Measurements from ENCODE around the gene NCR3LG1.

The NCR3LG1 gene

DNA sequence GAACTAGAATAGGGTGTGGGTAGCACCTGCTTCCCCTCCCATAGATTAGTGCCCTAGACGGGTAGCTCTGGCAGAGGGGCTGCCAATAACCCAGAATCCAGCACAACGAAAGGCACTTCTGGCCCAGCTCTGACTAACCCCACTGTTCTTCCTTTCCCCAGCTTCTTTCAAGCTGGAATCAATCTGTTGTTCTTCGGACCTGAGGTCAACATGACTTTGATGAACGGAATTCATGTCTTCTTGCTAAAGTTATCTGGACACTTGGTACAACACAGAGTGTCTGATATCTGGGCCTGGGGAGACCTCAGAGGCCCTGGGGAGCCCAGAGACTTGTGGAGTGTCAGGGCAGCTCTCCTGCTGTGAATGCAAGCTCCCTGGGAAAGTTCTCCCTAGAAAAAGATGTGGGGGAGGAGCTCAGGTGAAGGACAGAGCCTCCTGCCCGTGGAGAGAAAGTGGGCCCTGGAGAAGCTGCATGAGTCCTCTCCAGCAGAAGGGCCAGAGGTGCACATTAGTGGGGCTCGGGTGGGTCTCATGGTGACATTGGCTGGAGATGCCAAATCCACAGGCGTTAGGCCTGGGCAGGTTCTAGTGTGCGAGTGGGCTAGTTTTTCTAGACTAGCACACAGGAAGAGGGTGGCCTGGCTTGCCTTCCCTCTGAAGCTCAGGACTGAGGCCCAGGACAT lies 30.6 kb downstream of the NCR3LG1 start (continued):
- TF ChIP-seq, protein P1, sequence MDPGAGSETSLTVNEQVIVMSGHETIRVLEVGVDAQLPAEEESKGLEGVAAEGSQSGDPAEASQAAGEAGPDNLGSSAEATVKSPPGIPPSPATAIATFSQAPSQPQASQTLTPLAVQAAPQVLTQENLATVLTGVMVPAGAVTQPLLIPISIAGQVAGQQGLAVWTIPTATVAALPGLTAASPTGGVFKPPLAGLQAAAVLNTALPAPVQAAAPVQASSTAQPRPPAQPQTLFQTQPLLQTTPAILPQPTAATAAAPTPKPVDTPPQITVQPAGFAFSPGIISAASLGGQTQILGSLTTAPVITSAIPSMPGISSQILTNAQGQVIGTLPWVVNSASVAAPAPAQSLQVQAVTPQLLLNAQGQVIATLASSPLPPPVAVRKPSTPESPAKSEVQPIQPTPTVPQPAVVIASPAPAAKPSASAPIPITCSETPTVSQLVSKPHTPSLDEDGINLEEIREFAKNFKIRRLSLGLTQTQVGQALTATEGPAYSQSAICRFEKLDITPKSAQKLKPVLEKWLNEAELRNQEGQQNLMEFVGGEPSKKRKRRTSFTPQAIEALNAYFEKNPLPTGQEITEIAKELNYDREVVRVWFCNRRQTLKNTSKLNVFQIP (CRISPR knock-in tag; IDR thresholded peaks at IDR 0.05; ENCODE audit: borderline replicate concordance, low read depth), result no peak

DNA sequence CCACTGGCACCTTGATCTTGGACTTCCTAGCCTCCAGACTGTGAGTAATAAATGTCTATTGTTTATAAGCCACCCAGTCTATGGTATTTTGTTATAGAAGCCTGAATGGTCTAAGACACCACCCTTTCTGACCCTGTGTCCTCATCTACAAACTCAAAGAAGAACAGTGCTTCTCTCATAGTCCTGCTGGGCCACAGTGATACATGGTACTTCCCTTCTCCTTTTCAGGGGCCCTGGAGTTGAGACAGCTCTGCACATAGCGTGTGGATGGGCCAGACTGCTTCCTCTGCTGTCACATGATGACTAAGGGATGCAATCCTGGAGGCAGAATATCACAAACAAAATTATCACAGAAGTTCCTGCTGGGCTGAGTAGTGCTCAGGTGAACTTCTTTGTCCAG lies 31.9 kb downstream of the NCR3LG1 start:
- ATAC-seq, result no peak
- TF ChIP-seq, protein P2, sequence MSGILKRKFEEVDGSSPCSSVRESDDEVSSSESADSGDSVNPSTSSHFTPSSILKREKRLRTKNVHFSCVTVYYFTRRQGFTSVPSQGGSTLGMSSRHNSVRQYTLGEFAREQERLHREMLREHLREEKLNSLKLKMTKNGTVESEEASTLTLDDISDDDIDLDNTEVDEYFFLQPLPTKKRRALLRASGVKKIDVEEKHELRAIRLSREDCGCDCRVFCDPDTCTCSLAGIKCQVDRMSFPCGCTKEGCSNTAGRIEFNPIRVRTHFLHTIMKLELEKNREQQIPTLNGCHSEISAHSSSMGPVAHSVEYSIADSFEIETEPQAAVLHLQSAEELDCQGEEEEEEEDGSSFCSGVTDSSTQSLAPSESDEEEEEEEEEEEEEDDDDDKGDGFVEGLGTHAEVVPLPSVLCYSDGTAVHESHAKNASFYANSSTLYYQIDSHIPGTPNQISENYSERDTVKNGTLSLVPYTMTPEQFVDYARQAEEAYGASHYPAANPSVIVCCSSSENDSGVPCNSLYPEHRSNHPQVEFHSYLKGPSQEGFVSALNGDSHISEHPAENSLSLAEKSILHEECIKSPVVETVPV (CRISPR knock-in tag; IDR thresholded peaks at IDR 0.05), result no peak

DNA sequence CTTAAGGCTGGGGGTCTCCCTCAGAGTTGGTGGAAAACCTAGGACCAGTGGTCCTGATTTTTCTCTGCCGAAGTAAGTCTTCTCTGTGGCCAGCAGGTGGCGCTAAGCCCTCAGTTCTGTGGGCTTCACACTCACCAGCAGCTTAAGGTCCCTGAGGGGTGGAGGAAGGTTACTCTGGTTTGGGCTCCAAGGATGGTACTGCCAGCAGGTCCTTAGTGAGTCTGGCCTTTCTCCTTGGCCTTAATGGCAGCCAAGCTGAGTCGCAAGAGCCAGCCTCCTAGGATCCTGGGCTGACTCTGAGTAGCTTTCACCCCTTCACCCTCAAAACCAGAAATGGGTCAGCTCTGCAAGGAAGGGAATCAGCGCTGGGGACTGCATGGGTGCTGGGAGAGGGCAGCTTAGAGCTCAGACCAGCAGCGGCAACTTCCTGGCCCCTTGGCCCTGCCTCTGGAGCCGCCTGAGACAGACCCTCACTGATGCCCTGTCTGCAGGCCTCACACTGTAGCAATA lies 32.5 kb downstream of the NCR3LG1 start:
- peak; percentile 83 for ATAC-seq
- TF ChIP-seq ZC3H10 (CRISPR knock-in tag; IDR thresholded peaks at IDR 0.05) (no peak), ZFP3 (CRISPR knock-in tag; IDR thresholded peaks at IDR 0.05) (no peak), SNAI2 (CRISPR knock-in tag; IDR thresholded peaks at IDR 0.05) (no peak)

DNA sequence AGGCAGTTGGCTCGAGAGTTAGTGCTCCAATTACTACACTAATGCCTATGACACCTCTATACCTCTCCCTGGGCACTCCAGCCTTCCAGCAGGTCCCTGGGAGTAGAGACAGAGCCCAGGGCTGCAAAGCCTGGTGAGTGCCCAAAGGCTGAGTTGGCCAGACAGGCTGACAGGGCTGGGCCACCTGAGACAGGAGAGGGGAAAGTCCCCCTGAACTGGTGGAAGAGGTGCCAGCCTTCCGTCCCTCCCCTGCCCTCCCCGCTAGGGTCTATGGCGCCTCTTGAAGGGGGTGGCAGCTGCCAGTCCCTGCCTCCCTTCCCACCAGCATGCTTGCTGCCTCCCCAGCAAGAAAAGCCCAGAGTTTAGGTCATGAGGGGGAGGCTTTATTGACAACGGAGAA lies 33.9 kb downstream of the NCR3LG1 start:
- TF ChIP-seq ARNTL (CRISPR knock-in tag; IDR thresholded peaks at IDR 0.05; ENCODE audit: borderline replicate concordance, low read depth), result no peak
- TF ChIP-seq, protein P2 (CRISPR knock-in tag; IDR thresholded peaks at IDR 0.05), result no peak
- TF ChIP-seq ESRRG (CRISPR knock-in tag; IDR thresholded peaks at IDR 0.05), result no peak
- no peak for TF ChIP-seq CSDC2 (CRISPR knock-in tag; IDR thresholded peaks at IDR 0.05)
- TF ChIP-seq TCF4 (CRISPR knock-in tag; IDR thresholded peaks at IDR 0.05; ENCODE audit: borderline replicate concordance), result no peak
- TF ChIP-seq, protein P1 (CRISPR knock-in tag; IDR thresholded peaks at IDR 0.05; ENCODE audit: borderline replicate concordance, low read depth), result no peak
- no peak for TF ChIP-seq BACH2 (CRISPR knock-in tag; IDR thresholded peaks at IDR 0.05; ENCODE audit: borderline replicate concordance)
- TF ChIP-seq, protein P3, sequence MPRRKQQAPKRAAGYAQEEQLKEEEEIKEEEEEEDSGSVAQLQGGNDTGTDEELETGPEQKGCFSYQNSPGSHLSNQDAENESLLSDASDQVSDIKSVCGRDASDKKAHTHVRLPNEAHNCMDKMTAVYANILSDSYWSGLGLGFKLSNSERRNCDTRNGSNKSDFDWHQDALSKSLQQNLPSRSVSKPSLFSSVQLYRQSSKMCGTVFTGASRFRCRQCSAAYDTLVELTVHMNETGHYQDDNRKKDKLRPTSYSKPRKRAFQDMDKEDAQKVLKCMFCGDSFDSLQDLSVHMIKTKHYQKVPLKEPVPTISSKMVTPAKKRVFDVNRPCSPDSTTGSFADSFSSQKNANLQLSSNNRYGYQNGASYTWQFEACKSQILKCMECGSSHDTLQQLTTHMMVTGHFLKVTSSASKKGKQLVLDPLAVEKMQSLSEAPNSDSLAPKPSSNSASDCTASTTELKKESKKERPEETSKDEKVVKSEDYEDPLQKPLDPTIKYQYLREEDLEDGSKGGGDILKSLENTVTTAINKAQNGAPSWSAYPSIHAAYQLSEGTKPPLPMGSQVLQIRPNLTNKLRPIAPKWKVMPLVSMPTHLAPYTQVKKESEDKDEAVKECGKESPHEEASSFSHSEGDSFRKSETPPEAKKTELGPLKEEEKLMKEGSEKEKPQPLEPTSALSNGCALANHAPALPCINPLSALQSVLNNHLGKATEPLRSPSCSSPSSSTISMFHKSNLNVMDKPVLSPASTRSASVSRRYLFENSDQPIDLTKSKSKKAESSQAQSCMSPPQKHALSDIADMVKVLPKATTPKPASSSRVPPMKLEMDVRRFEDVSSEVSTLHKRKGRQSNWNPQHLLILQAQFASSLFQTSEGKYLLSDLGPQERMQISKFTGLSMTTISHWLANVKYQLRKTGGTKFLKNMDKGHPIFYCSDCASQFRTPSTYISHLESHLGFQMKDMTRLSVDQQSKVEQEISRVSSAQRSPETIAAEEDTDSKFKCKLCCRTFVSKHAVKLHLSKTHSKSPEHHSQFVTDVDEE (CRISPR knock-in tag; IDR thresholded peaks at IDR 0.05), result no peak
- TF ChIP-seq ZFP3 (CRISPR knock-in tag; IDR thresholded peaks at IDR 0.05), result no peak
- no peak for TF ChIP-seq PPARA (CRISPR knock-in tag; IDR thresholded peaks at IDR 0.05; ENCODE audit: borderline replicate concordance)
- no peak for TF ChIP-seq OSR1 (CRISPR knock-in tag; IDR thresholded peaks at IDR 0.05)
- TF ChIP-seq, protein P4, sequence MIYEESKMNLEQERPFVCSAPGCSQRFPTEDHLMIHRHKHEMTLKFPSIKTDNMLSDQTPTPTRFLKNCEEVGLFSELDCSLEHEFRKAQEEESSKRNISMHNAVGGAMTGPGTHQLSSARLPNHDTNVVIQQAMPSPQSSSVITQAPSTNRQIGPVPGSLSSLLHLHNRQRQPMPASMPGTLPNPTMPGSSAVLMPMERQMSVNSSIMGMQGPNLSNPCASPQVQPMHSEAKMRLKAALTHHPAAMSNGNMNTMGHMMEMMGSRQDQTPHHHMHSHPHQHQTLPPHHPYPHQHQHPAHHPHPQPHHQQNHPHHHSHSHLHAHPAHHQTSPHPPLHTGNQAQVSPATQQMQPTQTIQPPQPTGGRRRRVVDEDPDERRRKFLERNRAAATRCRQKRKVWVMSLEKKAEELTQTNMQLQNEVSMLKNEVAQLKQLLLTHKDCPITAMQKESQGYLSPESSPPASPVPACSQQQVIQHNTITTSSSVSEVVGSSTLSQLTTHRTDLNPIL (CRISPR knock-in tag; IDR thresholded peaks at IDR 0.05; ENCODE audit: low read depth), result no peak
- no peak for TF ChIP-seq ZFP30 (CRISPR knock-in tag; IDR thresholded peaks at IDR 0.05)
- no peak for TF ChIP-seq GLIS3 (CRISPR knock-in tag; IDR thresholded peaks at IDR 0.05)
- no peak for TF ChIP-seq ZC3H10 (CRISPR knock-in tag; IDR thresholded peaks at IDR 0.05)
- no peak for ATAC-seq
